Measurements from ENCODE around the gene APOC1.
"Not testable (repeated sequence)": the region's sequence is repeated elsewhere in the genome, so short reads cannot be mapped to it uniquely, and the experiment has no call there.

Gene APOC1

GRCh38 chr19:44890366-44891015 is 23.9 kb upstream of the APOC1 start:
- DNase-seq (ENCODE audit: low spot score): peak; percentile 100

- DNase-seq (ENCODE audit: low spot score): peak; percentile 21
Measured at GRCh38 chr19:44891016-44891882, 23.2 kb upstream of the APOC1 start, which contains the start of gene TOMM40. TOMM40 (plus strand) TSS chr19:44891254; CDS start chr19:44891416, 162 bp downstream.

DNA sequence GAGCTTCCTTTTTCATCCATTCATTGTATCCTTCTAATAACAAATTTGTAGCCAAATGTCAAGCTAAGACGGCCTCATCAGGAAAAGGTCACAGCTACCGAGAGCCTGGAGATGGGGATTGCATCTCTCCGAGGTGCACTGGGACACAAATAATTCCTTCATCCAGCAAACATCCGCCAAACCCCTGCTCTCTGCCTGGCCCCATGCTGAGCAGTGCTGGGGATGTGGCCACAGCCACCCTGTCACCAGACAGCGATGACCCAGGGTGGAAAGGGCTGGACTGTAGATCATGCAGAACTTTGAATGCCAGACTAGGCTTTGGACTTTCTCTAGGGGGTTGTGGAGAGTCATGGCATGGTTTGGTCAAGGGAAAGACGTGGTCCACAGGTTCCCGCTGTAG is 21.5 kb upstream of the APOC1 start:
- no peak for DNase-seq (ENCODE audit: low spot score)

GRCh38 chr19:44893332-44894051 is 20.9 kb upstream of the APOC1 start:
- DNase-seq (ENCODE audit: low spot score): no peak

DNA sequence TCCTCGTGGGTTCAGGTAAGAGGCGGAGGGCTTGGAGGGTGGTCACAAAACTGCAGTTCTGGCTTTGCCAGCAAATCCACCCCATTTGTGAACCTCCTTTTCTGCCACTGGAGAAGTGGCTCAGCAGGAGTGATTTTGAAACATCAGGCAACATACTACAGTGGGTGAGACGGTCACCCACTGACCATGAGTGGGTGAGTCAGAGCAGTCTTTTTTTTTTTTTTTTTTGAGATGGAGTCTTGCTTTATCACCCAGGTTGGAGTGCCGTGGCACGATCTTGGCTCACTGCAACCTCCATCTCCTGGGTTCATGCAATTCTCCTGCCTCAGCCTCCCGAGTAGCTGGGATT is 20.4 kb upstream of the APOC1 start:
- DNase-seq (ENCODE audit: low spot score): no peak

DNA sequence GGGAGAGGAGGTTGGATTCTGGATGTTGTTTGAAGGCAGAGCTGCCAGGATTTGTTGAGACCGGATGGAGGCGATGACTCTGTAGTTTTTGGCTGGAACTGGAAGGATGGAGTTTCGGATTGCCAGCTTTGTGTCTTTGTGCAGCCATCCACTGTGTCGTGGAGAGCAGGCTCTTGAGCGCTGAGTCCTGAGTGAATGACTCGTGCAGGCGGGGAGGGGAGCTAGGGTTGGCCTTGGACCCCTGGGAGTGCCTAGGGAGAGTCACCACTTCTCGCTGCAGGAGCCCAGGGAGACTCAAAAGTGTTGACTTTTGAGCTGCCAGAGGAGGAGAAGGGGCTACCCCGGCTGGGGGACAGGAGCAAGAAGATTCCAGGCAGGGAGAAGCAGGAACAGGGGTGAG is 19.5 kb upstream of the APOC1 start:
- DNase-seq (ENCODE audit: low spot score): no peak

DNA sequence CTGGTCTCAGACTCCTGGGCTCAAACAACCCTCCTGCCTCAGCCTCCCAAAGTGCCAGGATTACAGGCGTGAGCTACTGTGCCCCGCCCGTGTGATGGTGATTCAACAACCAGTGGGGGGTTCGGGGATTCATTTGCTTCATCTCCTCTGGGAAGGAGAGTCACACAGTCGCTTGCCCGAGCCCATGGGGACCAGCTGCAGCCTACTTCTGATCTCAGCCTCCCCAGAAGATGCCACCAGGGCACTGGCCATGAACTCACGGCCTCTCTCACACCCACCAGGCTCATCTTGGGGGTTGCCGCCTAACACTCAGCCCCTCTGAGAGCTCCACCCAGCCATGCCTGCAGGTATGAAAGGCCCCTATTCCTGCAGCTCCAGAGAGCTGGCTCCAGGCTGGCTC is 16.6 kb upstream of the APOC1 start:
- DNase-seq (ENCODE audit: low spot score): no peak

- no peak for DNase-seq (ENCODE audit: low spot score)
Measured at GRCh38 chr19:44900328-44901244, 13.8 kb upstream of the APOC1 start.

DNA sequence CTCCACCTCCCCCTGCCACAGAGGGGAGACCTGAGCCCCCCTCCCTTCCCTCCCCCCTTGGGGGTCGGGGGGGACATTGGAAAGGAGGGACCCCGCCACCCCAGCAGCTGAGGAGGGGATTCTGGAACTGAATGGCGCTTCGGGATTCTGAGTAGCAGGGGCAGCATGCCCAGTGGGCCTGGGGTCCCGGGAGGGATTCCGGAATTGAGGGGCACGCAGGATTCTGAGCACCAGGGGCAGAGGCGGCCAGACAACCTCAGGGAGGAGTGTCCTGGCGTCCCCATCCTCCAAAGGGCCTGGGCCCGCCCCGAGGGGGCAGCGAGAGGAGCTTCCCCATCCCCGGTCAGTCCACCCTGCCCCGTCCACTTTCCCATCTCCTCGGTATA is 11.2 kb upstream of the APOC1 start:
- DNase-seq (ENCODE audit: low spot score): no peak

GRCh38 chr19:44903602-44904425 is 10.6 kb upstream of the APOC1 start:
- DNase-seq (ENCODE audit: low spot score): peak; percentile 75

GRCh38 chr19:44904426-44904994 is 9.9 kb upstream of the APOC1 start:
- no peak for DNase-seq (ENCODE audit: low spot score)

- no peak for DNase-seq (ENCODE audit: low spot score)
Measured at GRCh38 chr19:44905437-44906160, 8.8 kb upstream of the APOC1 start, which contains the start of gene APOE. APOE (plus strand) TSS chr19:44905796; CDS start chr19:44906625, 829 bp downstream.

- DNase-seq (ENCODE audit: low spot score): no peak
Measured at GRCh38 chr19:44907613-44908012, 6.8 kb upstream of the APOC1 start.

- DNase-seq (ENCODE audit: low spot score): no peak
Measured at GRCh38 chr19:44908074-44908835, 6.2 kb upstream of the APOC1 start.

- no peak for DNase-seq (ENCODE audit: low spot score)
Measured at GRCh38 chr19:44908836-44909261, 5.6 kb upstream of the APOC1 start.

DNA sequence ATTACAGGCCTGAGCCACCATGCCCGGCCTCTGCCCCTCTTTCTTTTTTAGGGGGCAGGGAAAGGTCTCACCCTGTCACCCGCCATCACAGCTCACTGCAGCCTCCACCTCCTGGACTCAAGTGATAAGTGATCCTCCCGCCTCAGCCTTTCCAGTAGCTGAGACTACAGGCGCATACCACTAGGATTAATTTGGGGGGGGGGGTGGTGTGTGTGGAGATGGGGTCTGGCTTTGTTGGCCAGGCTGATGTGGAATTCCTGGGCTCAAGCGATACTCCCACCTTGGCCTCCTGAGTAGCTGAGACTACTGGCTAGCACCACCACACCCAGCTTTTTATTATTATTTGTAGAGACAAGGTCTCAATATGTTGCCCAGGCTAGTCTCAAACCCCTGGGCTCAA is 4.6 kb upstream of the APOC1 start:
- DNase-seq (ENCODE audit: low spot score): no peak

- DNase-seq (ENCODE audit: low spot score): not testable (repeated sequence)
Measured at GRCh38 chr19:44911896-44912295, 2.5 kb upstream of the APOC1 start.

DNA sequence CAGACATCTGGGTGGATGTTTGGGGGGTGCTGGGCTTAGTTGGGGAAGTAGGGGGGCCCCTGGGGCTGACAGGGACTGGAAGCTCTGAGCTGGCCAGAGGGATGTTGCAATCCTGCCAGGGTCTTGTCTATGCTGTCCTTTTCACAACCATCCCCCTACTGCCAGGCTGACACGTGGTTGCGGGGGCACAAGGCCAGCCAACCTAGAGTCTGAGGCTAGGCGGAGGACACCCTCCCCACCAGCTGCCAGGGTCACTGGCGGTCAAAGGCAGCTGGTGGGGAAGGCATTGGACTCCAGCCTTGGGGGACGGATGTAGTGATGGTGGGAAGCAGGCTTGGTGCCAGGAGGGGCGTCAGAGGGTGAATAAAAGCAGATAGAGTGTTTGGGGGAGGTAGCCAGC is 1.6 kb upstream of the APOC1 start:
- DNase-seq (ENCODE audit: low spot score): no peak

All from activated CD4-positive, alpha-beta T cell treated with anti-CD3 and anti-CD28 coated beads, Interleukin-2, Interleukin-4, amounts not matched to agents 100 ng/mL and 50 ng/mL, durations not matched to agents 16 hours and 8 hours (primary cell).